CD4-positive, alpha-beta T cell treated with Interleukin-6 for 4 hours (primary cell): ENCODE data around the gene FOXJ1.
A peak's percentile ranks its signal among the peaks of the same experiment; 100 is the strongest.

Source experiments
- DNase-seq: peaks from one replicate; pipeline ENCODE4 v3.0.0-alpha.2; 2020; ENCODE audit warnings: mixed read lengths

FOXJ1 gene

GRCh38 chr17:76159157-76159556 is 18.1 kb upstream of the FOXJ1 start:
- no peak for DNase-seq

- no peak for DNase-seq
These were observed 16.7 kb upstream of the FOXJ1 start for GRCh38 chr17:76157759-76158158.

DNA sequence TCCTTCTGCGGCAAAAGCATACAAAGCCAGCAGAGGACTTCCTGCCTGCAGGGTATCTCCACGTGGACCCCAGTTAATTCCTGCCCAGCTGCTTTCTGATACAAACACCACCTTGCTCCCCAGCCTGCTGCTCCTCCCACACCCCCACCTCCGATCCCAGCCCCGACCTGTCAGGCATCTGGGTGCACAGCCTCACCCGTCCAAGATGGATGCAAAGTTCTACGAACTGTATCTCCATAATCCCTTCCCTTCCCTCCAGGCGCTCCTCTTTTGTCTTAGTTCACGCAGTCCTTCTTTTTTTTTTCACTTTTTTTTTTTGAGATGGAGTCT is 15.6 kb upstream of the FOXJ1 start:
- no peak for DNase-seq

- DNase-seq: no peak
These were observed 15.1 kb upstream of the FOXJ1 start for GRCh38 chr17:76155988-76156661.

DNA sequence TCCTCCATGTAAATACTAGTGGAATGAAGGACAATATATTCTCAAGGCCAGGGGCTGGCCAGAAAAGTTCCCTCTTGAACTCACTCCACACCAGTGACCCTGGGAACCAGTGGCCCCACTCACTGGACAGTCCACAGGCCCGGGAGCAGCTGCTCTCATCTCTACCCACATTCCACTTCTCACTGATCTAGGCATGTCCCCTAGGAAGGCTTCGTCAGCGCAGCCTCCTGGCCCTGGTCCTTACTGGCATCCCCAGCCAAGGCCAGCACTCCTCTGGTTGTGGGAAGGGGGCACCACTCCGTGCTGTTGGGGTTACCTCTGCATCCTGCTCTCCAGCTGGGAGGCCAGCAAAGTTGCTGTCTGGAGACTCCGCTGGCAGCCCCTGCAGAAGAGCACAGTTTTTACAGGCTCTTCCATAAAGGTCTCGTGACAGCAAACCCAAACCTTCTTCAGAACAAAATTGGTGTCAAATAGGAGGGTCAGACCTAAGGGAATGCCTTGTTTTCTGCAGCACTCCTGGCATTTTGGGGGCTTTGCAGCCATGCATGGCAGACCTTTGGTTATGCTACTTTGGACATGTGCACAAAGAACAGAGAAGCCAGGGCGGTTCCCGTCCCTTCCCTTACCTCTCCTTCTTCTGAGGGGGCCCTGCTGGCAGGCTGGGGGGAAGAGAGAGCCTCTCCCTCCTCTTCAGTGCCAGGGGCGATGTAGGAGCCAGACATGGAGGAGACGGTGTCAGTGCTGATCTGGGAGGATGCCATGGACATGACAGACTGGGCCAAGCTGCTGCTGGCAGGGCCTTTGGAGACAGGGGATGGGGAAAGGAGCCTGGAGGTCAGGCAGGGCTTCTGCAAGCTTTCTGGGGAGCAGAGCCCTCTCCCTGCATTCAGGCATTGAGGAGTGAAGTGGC is 14.1 kb upstream of the FOXJ1 start:
- DNase-seq: no peak

DNA sequence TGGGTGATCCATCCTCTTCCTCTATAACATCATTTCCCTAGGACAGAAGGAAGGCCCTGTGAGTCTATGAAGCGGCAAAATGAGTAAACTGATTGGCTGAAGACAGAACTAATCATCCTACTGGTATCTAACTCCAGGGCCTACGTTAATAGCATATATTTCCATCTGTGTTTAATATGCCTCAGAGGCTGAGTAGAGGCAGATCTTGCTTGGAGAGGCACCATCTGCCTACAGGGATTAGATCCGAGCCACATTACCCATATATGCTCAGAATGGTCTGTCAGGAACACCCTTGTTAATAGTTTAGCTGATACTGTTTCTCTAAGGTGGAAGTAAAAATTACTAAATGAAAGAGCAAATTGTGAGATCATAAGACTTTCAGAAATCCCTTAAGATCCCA is 13.2 kb upstream of the FOXJ1 start:
- DNase-seq: no peak

DNA sequence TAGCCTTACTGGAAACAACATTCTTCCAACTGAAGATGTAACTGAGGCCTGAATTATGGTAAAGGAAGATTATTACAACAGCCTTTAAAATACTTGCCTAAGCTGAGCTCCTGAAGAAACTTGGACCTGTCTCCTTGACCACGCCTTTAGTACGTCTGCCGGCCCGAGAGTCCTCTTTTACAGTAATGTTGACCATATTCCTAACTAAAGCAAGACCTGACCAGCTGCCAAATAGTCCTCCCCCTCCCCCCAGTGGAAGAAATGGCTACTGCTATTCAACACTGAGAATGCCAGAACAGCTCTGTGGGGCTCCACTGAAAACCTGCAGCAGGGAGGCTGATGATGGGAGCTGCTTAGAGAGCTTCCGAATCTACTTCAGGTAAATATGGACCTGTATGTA is 12.6 kb upstream of the FOXJ1 start:
- DNase-seq: no peak

DNA sequence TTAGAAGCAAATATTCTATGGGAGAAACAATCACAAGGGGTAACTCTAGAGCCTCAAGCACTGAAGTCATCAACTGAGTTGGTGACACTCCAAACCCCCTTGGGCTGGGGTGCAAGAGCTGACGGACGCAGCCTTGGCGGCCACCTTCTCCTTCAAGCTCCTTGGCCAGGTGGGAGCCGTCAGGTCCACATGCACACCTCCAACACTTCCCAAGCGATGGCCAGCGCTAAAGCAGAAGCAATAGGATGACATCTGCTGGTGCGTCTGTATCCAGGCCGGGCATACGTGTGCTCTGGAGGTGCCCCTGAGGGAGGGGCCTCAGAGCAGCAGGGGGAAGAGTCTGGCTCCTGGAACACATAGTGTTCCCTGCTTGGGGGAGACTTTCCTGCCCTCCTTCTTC is 12.2 kb upstream of the FOXJ1 start:
- no peak for DNase-seq

GRCh38 chr17:76152591-76152990 is 11.5 kb upstream of the FOXJ1 start:
- DNase-seq: no peak

DNA sequence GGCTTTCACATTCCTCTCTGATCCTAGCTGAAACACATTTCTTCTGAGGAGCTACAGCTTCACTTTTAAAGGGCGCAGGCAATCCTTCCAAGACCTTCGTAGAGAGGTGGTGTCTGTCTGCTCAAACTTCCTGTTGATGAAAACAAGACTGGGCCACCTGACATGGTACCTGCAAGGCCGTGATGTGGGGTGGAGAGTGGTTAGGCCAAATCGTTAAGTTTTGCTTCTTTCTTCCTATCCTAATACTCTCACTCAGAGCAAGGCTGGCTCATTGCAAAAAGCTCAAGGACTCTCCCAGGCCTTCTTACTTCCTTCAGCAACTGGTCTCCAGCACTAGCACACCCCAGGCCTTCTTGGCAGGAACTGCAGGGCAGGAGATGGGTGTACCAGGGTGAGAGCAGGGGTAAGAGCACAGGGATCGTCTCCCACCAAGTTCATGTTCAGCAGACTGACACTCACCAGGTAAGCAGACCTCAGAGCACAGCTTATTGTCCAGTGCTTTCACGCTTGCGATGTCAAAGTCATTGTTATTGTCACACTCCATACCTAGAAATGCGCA is 10.9 kb upstream of the FOXJ1 start:
- peak; percentile 66 for DNase-seq

DNA sequence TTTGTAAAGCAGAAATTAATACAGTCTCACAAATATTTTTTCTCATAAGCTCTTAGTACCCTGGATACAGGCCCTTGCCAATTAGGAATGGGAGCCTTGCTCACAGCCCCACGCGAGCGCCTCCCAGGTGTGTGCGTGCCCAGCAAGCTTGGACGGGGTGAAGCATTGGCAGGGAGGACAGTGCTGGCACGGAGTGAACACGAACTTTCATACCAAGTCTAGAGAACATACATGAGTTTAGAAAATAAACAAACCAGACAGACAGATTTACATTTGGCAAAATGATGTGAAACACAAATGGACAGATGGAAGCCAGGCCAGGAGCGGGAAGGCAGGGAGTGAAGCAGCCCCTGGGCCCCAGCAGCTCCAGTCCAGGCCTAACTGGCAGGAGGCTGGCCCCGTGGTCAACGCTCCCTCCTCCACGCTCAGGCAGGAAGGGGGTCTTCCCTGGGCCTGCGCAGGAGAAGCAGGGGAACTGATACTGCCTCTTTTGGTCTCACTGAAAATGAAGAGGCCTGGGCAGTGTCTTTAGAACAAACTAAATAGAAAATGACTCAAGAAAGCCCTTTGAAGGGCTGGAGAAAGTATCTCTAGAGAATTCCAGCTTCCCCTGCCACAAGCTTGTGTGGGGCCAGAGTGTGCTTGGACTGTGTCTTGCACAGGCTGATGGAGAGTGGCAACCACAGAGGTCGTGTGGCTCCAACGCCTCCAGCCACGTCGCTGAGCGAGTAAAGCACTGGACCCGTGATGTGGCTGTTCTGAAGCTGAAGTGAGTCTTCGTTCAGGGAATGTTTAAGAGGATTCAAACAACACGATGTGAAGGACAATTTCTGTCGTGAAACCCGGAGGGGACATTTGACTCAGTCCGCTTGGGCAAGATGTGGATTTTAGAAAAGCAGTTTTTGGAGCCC is 9.9 kb upstream of the FOXJ1 start:
- no peak for DNase-seq

DNA sequence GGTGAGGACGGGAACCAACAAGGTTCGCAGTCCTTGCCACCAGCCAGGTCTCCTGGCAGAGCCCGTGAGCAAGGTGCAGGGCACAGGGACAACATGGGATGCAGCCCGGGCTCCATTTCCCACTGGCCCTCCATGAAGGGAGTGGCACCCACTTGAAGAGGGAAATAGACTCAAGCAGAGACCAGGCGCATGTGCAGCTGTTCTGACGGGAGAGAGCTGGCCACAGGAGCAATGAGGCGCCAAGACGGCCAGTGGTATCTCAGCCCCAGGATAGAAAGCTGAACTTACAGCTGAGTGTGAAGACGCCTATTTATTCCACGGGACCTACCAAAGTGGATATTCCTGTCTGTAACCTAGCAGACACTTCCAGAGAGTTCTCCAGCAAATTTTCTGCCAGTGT is 8.2 kb upstream of the FOXJ1 start:
- no peak for DNase-seq

DNA sequence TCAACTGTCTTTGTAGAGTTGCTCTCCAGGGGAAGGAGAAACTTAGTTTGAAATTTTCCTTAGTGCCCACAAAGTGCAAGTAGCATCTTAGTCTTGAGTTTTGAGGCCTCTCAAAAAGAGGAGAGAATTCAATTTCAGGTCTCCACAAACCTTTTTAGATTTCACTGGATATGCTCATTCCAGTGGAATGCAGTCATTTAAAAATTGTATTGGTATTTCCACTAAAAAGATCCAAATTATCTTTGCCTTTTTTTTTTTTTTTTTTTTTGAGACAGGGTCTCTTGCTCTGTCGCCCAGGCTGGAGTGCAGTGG is 6.9 kb upstream of the FOXJ1 start:
- DNase-seq: no peak

- DNase-seq: no peak
These were observed 6.4 kb upstream of the FOXJ1 start for GRCh38 chr17:76147211-76148014.

GRCh38 chr17:76146053-76146851 is 5.2 kb upstream of the FOXJ1 start:
- peak; percentile 49 for DNase-seq

- peak; percentile 78 for DNase-seq
These were observed 4.4 kb upstream of the FOXJ1 start for GRCh38 chr17:76145231-76146052.

DNA sequence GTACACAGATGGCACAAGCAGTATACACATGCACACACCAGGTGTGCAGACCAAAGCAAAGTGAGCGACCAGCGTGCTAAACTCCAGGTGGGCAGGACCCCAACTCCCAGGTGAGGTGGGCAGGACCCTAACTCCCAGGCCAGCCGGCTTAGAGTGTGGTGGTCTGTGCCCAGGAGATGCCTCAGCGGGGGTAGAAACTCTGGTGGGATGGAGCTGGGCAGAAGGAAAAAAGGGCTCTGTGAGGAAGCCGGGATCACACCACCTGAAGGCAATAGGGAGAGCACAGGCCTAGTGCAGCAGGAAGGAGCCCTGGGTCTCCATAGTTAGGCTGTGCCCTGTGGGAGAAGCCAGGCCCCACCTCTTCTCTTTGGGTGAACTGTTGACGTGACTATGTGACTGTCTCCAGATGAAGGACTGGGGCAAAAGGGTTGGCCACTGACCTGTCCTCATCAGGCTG is 1.6 kb upstream of the FOXJ1 start:
- no peak for DNase-seq

- DNase-seq: no peak
These were observed 1.1 kb upstream of the FOXJ1 start for GRCh38 chr17:76142039-76142584.

DNA sequence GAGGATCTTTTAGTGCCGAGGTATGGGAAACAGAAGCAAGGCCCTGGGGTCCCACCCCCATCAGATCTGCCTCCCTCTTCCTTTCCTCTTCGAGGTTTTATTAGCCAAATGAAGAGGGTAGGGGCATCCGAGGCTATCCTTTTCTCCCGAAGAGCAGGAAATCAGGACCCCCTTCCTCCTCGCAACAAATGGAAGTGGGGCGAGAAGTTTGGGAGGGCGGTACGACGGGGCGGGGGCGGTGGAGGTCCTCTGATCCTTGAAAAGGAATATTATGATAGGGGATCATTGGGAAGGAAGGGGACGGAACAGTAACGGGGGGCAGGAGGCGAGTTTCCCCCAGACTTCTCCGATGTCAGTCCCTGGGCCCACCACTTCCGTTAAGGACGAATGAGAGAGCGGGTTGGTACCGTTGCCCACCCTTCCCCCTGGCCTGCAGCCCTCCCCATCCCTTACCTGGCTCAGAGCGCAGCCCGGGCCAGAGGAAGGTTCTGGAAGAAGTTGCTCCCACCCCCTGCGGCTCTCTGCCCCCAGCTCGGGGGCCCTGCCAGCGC is 309 bp downstream of the FOXJ1 start:
- DNase-seq: no peak
